GM19023 (cell line): ENCODE data around the gene CDCA7L.

Source experiments
- ATAC-seq: cut with Tn5 transposase; IDR thresholded peaks from one replicate; pipeline ENCODE4 v1.9.1; 2021; ENCODE audit warnings: mild to moderate bottlenecking, moderate library complexity; ENCODE audit not compliant: unreplicated experiment

The CDCA7L gene, protein sequence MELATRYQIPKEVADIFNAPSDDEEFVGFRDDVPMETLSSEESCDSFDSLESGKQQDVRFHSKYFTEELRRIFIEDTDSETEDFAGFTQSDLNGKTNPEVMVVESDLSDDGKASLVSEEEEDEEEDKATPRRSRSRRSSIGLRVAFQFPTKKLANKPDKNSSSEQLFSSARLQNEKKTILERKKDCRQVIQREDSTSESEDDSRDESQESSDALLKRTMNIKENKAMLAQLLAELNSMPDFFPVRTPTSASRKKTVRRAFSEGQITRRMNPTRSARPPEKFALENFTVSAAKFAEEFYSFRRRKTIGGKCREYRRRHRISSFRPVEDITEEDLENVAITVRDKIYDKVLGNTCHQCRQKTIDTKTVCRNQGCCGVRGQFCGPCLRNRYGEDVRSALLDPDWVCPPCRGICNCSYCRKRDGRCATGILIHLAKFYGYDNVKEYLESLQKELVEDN

DNA sequence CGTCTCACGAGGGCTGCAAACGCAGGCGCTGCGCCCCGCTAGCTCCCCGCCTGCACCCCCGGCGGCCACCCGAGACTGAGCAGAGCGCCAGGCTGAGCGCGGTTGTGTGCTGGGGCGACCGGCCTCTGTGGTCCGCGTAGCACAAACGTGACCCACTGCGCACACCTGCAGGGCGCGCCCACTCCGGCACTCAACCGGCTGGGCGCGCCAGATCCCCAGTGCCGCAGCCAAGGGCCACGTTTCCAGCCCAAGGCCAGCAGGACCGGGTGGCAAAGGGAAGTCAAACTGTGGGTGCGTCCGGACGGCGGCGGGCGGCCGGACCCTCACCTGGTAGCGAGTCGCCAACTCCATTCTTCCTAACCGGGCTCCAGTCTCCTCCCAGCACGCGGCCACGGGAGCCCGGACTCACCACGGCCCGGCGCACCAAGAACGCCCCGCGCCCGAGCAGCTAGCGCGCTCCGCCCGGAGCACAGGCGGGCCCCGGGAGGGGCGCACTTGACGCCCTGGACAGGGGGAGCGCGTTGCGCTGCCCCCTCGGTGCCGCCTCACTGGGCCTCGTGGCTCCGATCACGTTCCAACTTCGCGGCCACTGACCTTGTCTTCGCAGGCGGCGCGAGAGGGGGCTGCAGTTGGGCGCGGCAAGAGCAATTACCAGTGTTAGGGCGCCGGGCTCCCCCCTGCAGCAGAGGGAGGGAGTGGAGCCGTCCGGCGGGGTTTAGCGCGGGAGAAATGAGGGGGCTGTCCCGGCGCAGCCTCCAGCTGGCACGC, at the start of gene CDCA7L:
CDCA7L (minus strand) TSS at position 446 of the 768 bp plus-strand sequence; CDS start at position 351, 95 bp downstream.
- peak; percentile 91 for ATAC-seq

DNA sequence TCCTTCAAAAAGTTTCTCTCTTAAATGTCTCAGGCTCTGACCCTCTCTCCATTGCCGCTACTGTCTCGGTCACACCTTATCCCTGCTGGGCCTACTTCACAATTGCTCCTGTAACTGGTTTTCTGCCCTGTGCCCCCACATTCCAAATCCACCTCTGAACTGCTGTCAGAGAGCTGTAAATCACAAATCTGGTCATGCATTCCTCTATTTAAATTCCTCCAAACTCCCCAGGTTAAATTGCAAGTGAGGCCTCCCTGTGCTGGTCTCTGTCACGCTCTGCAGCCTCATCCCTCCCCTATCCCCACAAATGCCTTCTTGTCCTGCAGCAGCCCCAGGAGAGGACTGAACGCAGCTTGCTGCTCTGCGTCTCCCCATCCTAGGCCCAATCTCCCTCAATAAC, 40.4 kb upstream of the CDCA7L start:
- no peak for ATAC-seq

DNA sequence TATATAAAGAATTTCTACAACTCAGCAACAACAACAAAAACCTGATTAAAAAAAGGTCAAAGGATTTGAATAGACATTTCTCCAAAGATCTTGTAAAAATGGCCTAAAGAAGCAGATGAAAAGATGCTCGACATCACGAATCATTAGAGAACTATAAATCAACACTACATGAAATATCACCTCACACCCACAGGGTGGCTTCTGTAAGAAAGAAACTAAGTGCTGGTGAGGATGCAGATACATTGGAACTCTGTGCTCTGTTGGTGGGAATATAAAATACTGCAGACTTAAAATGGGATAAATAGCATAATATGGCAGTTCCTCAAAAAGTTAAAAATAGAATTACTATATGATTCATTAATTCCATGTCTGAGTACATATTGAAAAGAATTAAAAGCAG, 38.3 kb upstream of the CDCA7L start:
- ATAC-seq, result no peak

DNA sequence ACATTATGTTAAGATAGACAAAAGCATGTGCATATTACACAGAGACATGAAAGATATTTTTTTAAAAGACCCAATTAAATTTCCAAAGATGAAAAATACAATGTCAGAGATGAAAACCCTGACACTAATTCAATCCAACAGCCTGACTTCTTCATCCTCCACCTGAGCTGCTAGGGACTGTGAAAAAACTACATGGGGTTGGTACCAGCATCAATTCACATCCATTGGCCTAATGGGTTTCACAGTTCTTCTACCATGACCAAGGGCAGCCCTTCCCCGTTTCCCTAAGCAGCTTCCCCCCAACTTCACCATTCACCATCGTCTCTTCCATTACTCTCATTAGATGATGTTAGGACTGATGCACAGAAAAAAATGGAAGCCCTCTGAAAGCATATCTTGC, 37.4 kb upstream of the CDCA7L start:
- ATAC-seq, result no peak

DNA sequence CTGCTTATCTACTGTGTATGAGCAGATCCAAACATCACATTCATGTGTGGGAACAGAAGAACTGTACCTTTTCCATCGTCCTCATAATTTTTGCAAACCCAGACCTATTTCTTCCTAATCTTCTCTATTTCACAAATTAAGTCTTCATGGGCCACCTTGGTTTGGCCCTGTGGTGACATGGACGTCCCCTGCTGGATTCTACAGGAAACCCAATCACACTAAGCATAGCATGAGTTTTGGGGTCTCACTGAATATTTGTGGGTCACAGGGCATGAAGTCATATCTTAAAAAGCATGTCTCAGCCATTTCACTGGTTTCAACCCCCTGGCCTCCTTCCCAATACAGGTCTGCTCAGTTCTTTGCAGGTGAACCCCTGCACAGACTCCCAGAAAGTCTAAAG, 35.8 kb upstream of the CDCA7L start:
- ATAC-seq, result no peak

DNA sequence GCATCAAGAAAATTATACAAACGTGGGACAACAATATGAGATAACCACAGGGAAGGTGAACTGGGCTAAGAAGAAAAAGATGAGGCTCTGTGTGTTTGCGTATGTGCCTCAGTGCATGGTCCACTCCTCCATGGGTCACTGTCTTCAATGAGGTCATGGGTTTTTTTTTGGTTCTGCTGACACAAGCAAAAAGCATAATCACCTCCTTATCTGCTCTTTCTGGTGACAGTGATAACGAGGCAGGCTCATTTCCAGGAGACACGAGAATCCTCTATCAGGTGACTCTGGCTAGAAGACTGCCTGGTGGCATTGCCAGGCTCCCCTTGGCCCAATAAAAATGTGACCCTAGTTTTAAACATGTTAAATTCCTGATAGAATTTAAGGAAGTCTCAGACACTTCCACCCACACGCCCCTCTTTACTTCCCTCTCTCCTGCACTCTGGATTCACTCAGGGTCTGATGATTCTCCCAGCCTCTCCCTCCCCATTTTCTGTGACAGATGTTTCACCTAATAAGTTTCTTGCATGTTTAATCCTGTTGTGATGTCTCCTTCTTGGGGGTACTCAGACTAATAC, 35.3 kb upstream of the CDCA7L start:
- no peak for ATAC-seq

DNA sequence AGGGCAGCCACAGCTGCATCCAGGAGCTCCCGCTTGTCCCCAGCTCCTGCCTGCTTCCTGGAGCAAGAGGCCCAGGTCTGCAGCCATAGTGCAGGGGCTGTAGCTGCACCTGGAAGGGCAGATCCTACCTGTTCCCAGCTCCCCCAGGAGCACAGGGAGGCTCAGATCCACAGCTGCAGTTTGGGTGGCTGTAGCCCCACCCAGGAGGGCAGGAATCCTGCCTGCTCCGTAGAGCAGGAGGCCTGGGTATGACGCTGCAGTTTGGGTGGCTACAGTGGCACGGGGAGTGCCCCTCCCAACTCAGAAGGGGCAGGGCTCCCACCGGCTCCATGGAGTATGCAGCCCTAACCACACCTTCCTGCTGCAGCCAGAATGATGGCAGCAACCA, 26.7 kb upstream of the CDCA7L start:
- ATAC-seq, result no peak

DNA sequence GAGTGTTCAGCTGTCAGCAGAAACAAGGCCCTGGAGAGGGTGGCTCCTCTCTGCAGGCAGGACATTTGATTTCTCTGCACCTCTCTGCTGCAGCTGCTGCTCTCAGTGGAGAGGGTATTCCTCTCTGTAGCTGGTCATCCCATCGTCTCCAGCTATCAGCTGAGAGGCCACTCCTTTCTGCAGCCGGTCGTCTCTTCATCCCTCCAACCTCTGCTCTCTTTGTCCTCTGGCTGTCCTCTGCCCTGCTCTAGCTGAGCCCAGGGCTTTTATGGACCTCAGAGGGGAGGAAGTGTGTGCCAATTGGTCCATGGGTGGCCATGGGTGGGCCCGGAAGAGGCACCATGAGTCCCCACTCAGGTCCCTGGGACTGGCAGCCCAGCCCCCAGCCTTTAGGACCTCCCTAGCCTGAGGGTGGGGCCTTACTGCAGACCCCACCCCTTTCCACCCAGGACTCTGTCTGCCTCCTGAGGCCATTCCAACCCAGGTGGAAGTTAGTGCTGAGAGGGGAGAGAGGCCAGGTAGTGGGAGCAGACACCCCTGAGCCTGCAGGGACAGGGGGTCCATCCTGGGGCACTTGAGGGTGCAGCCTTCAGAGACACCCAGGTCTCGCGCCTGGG, 26.2 kb upstream of the CDCA7L start:
- ATAC-seq, result no peak

DNA sequence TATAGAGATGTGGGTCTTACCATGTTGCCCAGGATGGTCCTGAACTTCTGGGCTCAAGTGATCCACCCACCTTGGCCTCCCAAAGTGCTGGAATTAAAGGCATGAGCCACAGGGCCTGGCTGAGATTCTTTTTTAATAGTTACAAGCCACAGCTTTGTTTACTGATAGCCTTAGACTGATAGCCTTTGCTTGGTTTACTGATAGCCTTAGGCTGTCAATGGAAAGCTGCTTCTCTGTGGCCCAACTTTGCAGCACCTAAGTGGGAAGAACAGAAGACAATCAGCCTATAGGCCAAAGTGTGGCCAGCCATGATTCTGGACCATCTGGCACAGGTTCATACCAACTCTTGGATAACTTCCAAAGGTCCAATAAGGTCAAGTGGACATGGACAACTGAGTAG, 24.1 kb upstream of the CDCA7L start:
- ATAC-seq, result no peak

DNA sequence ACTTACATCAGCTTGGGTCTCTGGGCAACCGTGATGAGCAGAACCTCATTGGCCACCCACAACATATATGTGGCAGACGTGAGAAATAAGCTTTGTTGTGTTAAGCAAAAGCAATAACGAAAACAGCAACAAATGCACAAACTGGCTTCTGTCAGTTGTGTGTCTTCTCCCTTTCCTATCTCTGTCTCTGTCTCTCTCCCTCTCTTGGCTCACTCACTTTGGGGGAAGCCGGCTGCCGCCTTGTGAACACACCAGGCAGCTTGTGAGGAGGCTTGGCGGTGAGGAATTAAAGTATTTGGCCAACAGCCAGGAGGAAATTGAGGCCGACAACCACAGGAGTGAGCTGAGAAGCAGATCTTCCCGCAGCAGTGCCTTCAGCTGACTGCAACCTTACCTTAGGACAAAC, 21.9 kb upstream of the CDCA7L start:
- ATAC-seq, result no peak

DNA sequence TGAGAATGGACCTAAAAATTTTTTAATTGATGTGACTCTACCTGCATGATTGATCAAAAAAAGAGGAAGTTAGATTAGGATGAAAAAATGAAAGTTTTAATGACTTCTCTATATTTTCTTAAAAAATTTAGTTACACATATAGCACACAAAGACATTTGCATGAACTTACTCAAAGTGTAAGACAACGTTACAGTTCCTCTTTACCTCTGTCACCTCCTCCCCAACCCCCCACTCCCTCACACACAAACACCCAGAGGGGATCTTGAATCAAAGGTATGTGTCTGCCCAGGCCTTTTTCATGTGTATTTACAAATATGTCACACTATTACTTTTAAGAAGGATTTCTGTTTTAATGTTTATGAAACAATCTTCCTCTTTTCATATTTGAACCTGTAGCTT, 20.6 kb upstream of the CDCA7L start:
- peak; percentile 88 for ATAC-seq

DNA sequence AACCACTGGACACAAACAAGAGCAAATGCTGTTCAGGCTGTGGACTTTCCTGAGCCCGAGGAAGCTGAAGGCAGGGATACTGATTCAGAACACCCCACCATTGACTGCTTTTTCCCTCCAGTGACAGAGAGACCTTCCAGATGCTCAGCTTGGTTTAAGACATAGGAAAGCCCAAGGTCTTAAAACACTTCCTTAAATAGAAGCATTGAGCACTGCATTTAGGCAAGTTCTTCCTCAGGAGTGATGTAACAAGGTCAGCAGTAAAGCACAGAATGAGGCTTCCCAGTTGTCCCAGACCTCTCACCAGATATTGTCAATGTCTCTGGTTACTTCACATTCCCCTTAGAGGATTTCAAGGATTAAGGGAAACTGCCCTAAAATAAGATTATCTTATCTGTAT, 19.6 kb upstream of the CDCA7L start:
- no peak for ATAC-seq

DNA sequence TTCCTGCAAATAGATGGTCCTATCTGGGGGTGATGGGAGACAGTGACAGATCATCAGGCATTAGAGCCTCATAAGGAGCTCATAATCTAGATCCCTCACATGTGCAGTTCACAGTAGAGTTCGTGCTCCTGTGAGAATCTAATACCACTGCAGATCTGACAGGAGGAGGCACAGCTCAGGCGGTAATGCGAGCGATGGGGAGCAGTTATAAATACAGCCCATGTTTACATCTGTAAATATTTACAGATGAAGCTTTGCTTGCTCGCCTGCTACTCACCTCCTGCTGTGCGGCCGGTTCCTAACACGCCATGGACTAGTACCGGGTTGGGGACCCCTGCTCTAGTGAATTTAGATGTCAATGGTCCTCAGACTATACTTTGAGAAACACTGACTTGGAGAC, 17.0 kb upstream of the CDCA7L start:
- no peak for ATAC-seq

DNA sequence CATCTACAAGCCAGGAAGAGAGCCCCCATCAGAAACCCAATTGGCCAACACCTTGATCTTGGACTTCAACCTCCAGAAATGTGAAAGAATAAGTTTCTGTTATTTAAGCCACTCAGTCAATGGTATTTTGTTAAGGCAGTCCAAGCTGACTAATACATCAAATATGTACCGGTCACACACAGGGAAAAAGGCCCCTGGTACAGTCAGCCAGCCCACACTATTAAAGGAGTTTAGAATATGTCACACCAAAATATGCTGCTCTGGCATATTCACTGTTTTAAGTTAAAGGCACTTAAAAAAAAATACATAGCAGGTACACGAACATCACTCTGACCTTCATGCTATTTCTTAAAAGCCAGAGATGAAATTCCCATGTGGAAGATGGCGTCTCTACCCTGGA, 15.2 kb upstream of the CDCA7L start:
- no peak for ATAC-seq

DNA sequence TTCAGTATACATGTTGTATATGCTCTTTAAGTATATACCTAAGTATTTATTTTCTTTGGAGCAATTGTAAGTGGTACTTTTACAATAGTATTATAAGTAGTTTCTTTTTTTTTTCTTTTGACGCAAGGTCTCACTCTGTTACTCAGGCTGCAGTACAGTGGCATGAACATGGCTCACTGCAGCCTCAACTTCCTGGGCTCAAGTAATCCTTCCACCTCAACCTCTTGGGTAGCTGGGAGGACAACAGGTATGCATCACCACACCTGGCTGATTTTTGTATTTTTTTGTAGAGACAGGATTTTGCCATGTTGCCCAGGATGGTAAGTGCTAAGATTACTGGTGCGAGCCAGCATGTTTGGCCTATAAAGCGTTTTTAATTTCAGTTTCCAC, 13.7 kb upstream of the CDCA7L start:
- ATAC-seq, result no peak

DNA sequence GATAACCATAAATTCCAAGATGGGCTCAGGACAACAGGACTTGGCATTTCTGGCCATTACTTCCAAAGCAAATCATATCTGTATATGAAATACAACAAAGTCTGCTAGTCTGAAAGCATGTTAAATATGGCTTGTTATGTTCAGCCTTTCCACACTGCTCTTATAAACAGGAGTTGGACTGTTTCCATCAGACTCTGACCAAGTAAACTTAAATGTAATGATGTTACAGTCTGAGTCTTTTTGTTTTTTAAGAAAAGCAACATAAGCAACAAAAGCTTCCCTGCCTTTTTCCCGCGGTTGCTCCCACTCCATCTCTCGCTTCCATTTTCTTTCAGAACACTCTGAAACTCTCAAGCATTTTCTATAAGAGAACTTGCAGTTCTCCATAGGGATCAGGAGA, 8.1 kb upstream of the CDCA7L start:
- no peak for ATAC-seq

DNA sequence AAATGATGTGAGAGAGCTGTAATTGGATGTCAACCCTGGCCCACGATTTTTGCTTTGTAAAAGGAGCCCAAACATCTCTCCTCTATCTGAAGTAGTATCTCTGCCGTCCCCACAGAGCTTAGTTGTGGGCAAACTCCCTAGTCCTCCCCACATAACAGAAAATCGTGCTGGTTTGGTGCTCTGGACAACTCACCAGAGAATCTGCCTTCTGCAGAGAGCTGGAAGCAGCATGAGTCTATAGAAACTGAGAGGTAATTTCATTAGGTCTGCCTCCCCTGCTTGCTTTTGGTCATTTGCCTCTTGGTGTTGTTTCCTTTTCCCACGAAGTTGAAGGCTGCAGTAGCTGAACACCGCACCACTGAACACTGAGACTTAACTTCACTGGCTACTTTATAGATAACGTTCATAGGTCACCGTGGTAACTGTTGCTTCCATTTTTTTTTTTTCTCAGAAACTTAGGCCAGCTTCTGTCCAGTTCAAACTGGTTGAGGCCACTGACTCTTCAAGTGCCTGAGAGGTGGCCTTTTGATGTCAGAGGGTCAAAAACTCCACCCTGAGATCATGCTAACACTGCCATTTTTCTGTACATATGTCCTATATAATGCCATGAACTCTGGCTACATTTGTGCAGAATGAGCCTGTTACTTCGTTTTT, 3.3 kb upstream of the CDCA7L start:
- ATAC-seq, result no peak

DNA sequence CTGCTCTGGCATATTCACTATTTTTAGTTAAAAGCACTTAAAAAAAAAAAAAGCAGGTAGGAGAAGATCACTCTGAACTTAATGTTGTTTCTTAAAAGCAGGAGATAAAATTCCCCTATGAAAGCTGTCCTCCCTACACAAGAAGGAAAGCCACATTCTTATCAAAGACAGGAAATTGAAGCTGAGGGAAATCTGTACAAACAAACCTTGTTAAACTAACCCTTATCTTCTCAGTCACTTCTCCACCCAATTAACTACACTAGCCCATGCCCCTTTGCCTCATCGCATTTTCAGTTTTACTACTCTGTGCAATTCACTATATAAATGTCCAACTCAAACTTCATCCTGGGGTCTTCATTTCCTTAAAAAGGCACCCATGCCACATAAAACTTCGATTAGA, 2.7 kb upstream of the CDCA7L start:
- ATAC-seq, result no peak

DNA sequence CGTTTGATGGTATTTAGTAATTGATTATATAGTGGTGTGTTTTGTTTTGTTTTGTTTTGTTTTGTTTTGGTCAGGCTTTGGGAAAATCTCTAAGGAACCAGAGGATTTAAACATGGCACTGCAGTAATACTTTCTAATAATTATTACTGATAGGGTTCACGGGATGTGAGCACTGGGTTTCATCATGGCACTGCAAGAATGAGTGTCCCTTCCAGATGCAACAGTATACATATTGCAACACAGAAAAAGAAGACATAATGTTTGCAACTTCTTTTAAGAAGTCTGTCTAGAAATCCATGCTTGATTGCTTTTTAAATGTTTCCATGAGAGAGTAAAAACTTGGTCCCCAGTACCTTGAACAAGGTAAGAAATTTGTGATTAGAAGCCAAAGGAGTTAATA, 2.2 kb upstream of the CDCA7L start:
- no peak for ATAC-seq

DNA sequence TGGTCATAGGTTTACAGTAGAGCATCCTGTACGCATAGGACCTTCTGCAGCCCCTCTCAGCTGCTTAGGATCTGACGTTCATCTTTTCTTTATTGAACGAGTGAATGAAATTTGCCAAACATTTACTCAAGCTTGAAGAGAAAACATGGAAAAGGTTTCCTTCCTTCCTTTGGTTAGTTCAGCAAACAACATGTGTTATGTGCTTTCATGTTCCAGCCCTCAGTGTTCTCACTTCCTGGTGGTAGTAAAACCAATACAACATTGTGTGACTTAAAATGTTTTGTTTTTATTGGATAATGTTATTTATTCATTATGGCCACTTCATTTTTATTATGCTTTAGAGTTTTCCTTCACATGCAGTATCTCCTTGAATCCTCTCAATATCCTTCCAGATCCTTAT, 1.4 kb upstream of the CDCA7L start:
- no peak for ATAC-seq

DNA sequence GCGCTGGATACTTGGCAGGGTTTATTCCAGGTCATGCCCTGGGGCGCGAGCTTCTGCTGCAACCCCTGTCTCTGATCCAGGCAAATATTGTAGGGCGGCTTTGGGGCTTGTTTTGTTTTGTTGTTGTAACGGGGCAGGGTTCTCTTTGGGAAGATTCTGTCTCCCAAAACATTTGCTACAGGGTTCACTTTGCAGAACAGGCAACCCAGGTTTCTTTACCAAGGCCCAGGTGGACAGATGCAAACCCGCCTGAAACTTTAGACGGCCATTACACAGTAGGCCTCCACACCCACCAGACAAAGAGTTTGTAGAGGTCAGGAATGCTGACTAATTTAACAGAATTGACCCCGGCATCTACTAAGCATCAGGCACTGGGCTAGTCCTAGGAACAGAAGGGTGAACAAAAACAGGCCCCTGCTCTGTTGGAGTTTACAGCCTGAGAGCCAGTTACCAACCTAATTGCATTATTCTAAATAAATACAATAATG, 567 bp upstream of the CDCA7L start:
- ATAC-seq, result no peak
